ENCODE measurements around the gene MRGPRE. TPM values are rescaled to one million over a fixed set of nuclear protein-coding genes. Genes with fewer than 3 reads are reported as not detected.

Gene MRGPRE
- total RNA-seq, 4 donors from 2014 or later = 0.50 TPM; not detected in 3

- WGBS, 2 donors = 51 to 57% methylated on average over 4 to 11 of the region's 23 CpGs
- Histone ChIP-seq H3K4me3 (no peak overlapping the region), H3K4me1 (peaks cover 0 to 6% (median 0%) of the 10 kb centered on the region in 3 donors), H3K27ac (no peak overlapping the region), H3K36me3 (no peaks in the 10 kb centered on the region), H3K27me3 (peaks cover 0 to 83% (median 0%) of the 10 kb centered on the region in 4 donors), H3K9me3 (no peaks in the 10 kb centered on the region)
- intact Hi-C loops (cut with DNase I) = no loop called here
- no peak for DNase-seq
- TF ChIP-seq, protein P1, sequence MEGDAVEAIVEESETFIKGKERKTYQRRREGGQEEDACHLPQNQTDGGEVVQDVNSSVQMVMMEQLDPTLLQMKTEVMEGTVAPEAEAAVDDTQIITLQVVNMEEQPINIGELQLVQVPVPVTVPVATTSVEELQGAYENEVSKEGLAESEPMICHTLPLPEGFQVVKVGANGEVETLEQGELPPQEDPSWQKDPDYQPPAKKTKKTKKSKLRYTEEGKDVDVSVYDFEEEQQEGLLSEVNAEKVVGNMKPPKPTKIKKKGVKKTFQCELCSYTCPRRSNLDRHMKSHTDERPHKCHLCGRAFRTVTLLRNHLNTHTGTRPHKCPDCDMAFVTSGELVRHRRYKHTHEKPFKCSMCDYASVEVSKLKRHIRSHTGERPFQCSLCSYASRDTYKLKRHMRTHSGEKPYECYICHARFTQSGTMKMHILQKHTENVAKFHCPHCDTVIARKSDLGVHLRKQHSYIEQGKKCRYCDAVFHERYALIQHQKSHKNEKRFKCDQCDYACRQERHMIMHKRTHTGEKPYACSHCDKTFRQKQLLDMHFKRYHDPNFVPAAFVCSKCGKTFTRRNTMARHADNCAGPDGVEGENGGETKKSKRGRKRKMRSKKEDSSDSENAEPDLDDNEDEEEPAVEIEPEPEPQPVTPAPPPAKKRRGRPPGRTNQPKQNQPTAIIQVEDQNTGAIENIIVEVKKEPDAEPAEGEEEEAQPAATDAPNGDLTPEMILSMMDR (IDR thresholded peaks at IDR 0.05) = no peak
- TF ChIP-seq POLR2A (IDR thresholded peaks at IDR 0.05) = no peak
These were observed 35.8 kb downstream of the MRGPRE start for GRCh38 chr11:3196161-3197043.

- intact Hi-C loops (cut with DNase I) = no loop called here
- H3K36me3 ChIP-seq = no peaks in the 10 kb centered on the region
These were observed 36.7 kb downstream of the MRGPRE start for GRCh38 chr11:3195251-3196160.

DNA sequence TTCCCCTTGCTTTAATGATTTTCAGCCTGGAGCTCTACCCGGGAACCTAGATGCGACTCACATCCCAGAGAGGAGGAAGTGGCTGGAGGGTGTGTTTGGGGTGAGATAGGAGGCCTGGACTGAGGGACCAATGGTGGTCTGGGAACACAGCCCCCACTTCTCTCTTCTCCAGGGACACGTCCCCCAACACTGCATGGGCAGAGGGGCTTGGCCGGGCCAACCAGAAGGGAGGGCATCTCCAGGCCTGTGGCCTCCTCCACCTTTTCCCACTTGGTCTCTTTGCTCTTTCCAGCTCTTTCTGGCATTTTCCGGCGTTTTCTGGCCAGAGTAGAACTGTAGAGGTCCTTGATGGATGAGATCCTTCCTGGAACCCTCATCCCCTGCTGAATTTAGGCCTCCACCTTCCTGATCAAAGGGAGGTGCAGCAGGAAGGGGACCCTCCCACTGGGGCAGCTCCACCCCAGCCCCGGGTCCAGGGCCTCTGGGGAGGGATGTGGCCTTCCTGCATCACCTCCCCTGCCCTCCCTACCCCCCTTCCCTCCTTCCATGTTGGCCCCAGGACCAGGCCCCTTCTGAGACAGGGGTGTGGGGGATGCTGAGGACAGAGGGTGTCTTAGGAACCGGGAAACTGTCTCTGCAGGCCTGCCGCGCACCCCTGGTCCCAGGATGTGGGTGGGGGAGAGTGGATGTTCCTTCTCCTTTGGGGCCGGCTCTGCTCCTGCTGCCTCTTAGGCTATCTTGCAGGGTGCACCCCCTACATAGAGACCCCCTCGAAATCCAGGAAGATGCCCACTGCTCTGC is 38.0 kb downstream of the MRGPRE start:
- Histone ChIP-seq H3K4me3 (no peak overlapping the region), H3K27me3 (peaks cover 0 to 66% (median 0%) of the 10 kb centered on the region in 4 donors), H3K9me3 (no peaks in the 10 kb centered on the region), H3K4me1 (peaks cover 0 to 6% (median 0%) of the 10 kb centered on the region in 3 donors), H3K27ac (no peak overlapping the region), H3K36me3 (no peaks in the 10 kb centered on the region)
- WGBS, 2 donors = 75 to 80% methylated on average over 5 to 6 of the region's 12 CpGs
- no peak for TF ChIP-seq POLR2A (IDR thresholded peaks at IDR 0.05)
- TF ChIP-seq, protein P1 (IDR thresholded peaks at IDR 0.05) = no peak
- intact Hi-C loops (cut with DNase I) = no loop called here
- DNase-seq = no peak

More at GRCh38 chr11:3195251-3196160, 36.7 kb downstream of the MRGPRE start:
- Histone ChIP-seq H3K27ac (no peak overlapping the region), H3K27me3 (peaks cover 0 to 74% (median 0%) of the 10 kb centered on the region in 4 donors), H3K4me1 (peaks cover 0 to 6% (median 0%) of the 10 kb centered on the region in 3 donors), H3K4me3 (no peak overlapping the region), H3K9me3 (no peaks in the 10 kb centered on the region)
- no peak for DNase-seq
- WGBS, 2 donors = 57 to 58% methylated on average over 9 to 15 of the region's 22 CpGs
- no peak for TF ChIP-seq POLR2A (IDR thresholded peaks at IDR 0.05)
- TF ChIP-seq, protein P1 (IDR thresholded peaks at IDR 0.05) = peak in 1 of 6 experiments; percentile 17

DNA sequence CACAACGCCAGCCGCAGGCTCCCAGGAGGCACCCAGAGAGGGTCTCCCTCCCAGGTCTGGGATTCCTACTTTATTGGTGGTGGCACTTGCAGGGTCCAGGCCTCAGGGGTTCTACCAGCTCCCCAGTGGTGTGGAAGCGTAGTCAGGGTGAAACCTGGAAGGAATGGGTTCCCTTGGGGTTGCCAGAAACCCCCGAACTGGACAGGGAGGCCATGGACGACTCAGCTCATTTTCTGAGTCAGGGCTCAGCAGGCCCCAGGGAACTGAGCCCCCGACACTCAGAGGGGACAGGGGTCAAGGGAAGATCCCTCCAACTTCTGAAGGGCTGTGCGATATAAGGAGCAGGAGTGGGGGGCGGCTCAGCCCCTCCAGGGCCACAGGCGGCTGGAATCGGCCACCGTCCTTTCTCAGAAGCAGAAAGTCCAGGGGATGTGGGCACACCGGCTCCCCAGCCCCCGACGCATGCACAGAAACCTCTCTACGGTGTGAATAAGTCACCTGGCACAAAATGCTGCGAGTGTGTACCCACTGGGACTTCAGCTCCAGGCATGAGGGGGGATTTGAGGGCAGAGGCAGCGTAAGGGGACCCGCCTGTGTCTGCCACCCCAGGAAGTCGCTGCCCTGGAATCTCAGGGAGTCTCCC is 38.7 kb downstream of the MRGPRE start:
- TF ChIP-seq, protein P1 (IDR thresholded peaks at IDR 0.05) = no peak
- no peak for TF ChIP-seq POLR2A (IDR thresholded peaks at IDR 0.05)
- H3K27me3 ChIP-seq = peaks cover 0 to 67% (median 0%) of the 10 kb centered on the region in 4 donors
- H3K9me3 ChIP-seq = no peaks in the 10 kb centered on the region
- H3K4me3 ChIP-seq = no peak overlapping the region
- no peaks in the 10 kb centered on the region for H3K36me3 ChIP-seq
- intact Hi-C loops (cut with DNase I) = no loop called here
- 76 to 81% methylated on average over 5 to 10 of the region's 19 CpGs for WGBS, 2 donors
- no peak for DNase-seq
- no peak overlapping the region for H3K27ac ChIP-seq
- H3K4me1 ChIP-seq = peaks cover 0 to 6% (median 0%) of the 10 kb centered on the region in 3 donors

Data from esophagus squamous epithelium (tissue), 5 donors.